ENCODE measurements around the gene DPF3. TPM values are rescaled to one million over a fixed set of nuclear protein-coding genes. Genes with fewer than 3 reads are reported as not detected.

Gene DPF3
- total and polyA plus RNA-seq, 12 donors, result 0.91 to 6.0 (median 2.9) TPM

GRCh38 chr14:72780751-72781150 is 113.2 kb downstream of the DPF3 start:
- WGBS, 4 donors, result 82 to 96% (median 85%) methylated on average over 2 of the region's 2 CpGs
- TF ChIP-seq, protein P1, sequence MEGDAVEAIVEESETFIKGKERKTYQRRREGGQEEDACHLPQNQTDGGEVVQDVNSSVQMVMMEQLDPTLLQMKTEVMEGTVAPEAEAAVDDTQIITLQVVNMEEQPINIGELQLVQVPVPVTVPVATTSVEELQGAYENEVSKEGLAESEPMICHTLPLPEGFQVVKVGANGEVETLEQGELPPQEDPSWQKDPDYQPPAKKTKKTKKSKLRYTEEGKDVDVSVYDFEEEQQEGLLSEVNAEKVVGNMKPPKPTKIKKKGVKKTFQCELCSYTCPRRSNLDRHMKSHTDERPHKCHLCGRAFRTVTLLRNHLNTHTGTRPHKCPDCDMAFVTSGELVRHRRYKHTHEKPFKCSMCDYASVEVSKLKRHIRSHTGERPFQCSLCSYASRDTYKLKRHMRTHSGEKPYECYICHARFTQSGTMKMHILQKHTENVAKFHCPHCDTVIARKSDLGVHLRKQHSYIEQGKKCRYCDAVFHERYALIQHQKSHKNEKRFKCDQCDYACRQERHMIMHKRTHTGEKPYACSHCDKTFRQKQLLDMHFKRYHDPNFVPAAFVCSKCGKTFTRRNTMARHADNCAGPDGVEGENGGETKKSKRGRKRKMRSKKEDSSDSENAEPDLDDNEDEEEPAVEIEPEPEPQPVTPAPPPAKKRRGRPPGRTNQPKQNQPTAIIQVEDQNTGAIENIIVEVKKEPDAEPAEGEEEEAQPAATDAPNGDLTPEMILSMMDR (IDR thresholded peaks at IDR 0.05), result no peak
- TF ChIP-seq POLR2A (IDR thresholded peaks at IDR 0.05), result no peak
- no peak overlapping the region for H3K27ac ChIP-seq
- no peaks in the 10 kb centered on the region for H3K36me3 ChIP-seq (replicated peaks in 1 of 2)
- H3K27me3 ChIP-seq, result no peaks in the 10 kb centered on the region
- no peaks in the 10 kb centered on the region for H3K9me3 ChIP-seq (replicated peaks in 1 of 3)
- intact Hi-C loops (cut with DNase I), result no loop called here
- H3K4me1 ChIP-seq (replicated peaks in 1 of 2), result peaks cover 3 to 9% of the 10 kb centered on the region in 2 donors
- no peak overlapping the region for H3K4me3 ChIP-seq
- no peak for DNase-seq

- H3K4me1 ChIP-seq (replicated peaks in 1 of 2), result peaks cover 3 to 9% of the 10 kb centered on the region in 2 donors
- no peak for DNase-seq
- intact Hi-C loops (cut with DNase I), result no loop called here
- no peak overlapping the region for H3K4me3 ChIP-seq
- H3K27ac ChIP-seq, result no peak overlapping the region
- no peak for TF ChIP-seq POLR2A (IDR thresholded peaks at IDR 0.05)
- TF ChIP-seq, protein P1 (IDR thresholded peaks at IDR 0.05), result no peak
- H3K36me3 ChIP-seq (replicated peaks in 1 of 2), result no peaks in the 10 kb centered on the region
- WGBS, 4 donors, result 65 to 81% (median 75%) methylated on average over 2 of the region's 2 CpGs
- no peaks in the 10 kb centered on the region for H3K9me3 ChIP-seq (replicated peaks in 1 of 3)
- H3K27me3 ChIP-seq, result no peaks in the 10 kb centered on the region
These were observed 114.2 kb downstream of the DPF3 start for GRCh38 chr14:72779679-72780078.

DNA sequence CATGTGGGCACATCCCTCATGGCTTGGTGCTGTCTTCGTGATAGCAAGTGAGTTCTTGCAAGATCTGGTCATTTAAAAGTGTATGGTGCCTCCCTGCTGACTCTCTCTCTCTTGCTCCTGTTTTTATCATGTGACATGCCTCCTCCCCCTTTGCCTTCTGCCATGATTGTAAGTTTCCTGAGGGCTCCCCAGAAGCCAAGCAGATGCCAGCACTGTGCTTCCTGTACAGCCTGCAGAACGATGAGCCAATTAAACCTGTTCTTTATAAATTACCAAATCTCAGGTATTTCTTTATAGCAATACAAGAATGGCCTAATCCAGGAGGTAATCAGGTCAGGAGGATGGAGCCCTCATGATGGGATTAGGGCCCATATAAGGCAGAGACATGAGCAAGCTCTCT is 116.3 kb downstream of the DPF3 start:
- no peaks in the 10 kb centered on the region for H3K36me3 ChIP-seq (replicated peaks in 1 of 2)
- no peak for TF ChIP-seq POLR2A (IDR thresholded peaks at IDR 0.05)
- TF ChIP-seq, protein P1 (IDR thresholded peaks at IDR 0.05), result no peak
- H3K27ac ChIP-seq, result no peak overlapping the region
- WGBS, 4 donors, result 98 to 100% (median 100%) methylated on average over 2 of the region's 2 CpGs
- H3K4me1 ChIP-seq (replicated peaks in 1 of 2), result peaks cover 3 to 9% of the 10 kb centered on the region in 2 donors
- H3K9me3 ChIP-seq (replicated peaks in 1 of 3), result no peaks in the 10 kb centered on the region
- intact Hi-C loops (cut with DNase I), result no loop called here
- H3K27me3 ChIP-seq, result no peaks in the 10 kb centered on the region
- H3K4me3 ChIP-seq, result no peak overlapping the region
- no peak for DNase-seq

- TF ChIP-seq, protein P1 (IDR thresholded peaks at IDR 0.05), result no peak
- no peak for TF ChIP-seq POLR2A (IDR thresholded peaks at IDR 0.05)
- no peak overlapping the region for H3K27ac ChIP-seq
- peaks cover 3 to 9% of the 10 kb centered on the region in 2 donors for H3K4me1 ChIP-seq (replicated peaks in 1 of 2)
- H3K4me3 ChIP-seq, result no peak overlapping the region
- no peak for DNase-seq
- no peaks in the 10 kb centered on the region for H3K36me3 ChIP-seq (replicated peaks in 1 of 2)
- no peaks in the 10 kb centered on the region for H3K9me3 ChIP-seq (replicated peaks in 1 of 3)
- intact Hi-C loops (cut with DNase I), result no loop called here
- no peaks in the 10 kb centered on the region for H3K27me3 ChIP-seq
- WGBS, 4 donors, result 35 to 51% (median 48%) methylated on average over 7 to 8 of the region's 8 CpGs
These were observed 117.1 kb downstream of the DPF3 start for GRCh38 chr14:72776701-72777261.

Measured in adrenal gland (tissue), 12 donors.